ENCODE results near the gene PPM1F. TPM values are rescaled to one million over a fixed set of nuclear protein-coding genes. Genes with fewer than 3 reads are reported as not detected.

Gene PPM1F
- polyA plus RNA-seq, 1 donor (not counting 4 experiments of a cell fraction or from before 2014, with no cell fraction given) = 18.2 TPM

DNA sequence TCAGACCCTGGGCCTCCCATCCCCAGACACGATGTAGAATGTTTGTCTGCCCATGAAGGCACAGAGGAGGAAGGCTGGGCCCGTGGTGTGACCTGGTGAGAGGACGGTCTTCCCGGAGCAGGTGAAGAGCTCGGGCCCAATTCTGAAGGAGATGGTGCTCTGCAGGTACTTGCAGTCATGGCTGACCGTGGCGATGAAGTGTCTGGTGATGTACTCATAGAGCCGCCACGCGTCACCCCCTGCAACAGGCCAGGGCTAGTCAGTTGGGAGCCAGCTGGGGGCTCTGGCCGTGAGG, 10.0 kb upstream of the PPM1F start:
- Histone ChIP-seq H2AFZ (ENCODE audit: control insufficient read depth, low read length) (no peak overlapping the region), H3K9ac (ENCODE audit: control insufficient read depth, extremely low read depth, insufficient read depth, low read length) (no peak overlapping the region), H3K27me3 (ENCODE audit: control insufficient read depth, extremely low read depth, insufficient read depth, low read length) (no peaks in the 10 kb centered on the region), H3K9me1 (ENCODE audit: control insufficient read depth, extremely low read depth, insufficient read depth, low read length) (no peaks in the 10 kb centered on the region), H3K4me2 (ENCODE audit: control insufficient read depth, extremely low read depth, insufficient read depth, low read depth, low read length) (no peak overlapping the region), H4K20me1 (ENCODE audit: control insufficient read depth, extremely low read depth, insufficient read depth, low read length) (no peaks in the 10 kb centered on the region), H3K9me3 (ENCODE audit: control insufficient read depth, low read depth, low read length) (no peaks in the 10 kb centered on the region), H3K36me3 (ENCODE audit: control insufficient read depth in 2 of 2, extremely low read depth in 1 of 2, insufficient read depth in 2 of 2, low read length in 2 of 2) (peaks cover 50 to 57% of the 10 kb centered on the region in 2 experiments), H3K4me3 (ENCODE audit: control insufficient read depth in 2 of 3, extremely low read depth in 1 of 3, insufficient read depth in 2 of 3, low read depth in 1 of 3, low read length in 3 of 3) (no peak overlapping the region), H3K4me1 (ENCODE audit: control insufficient read depth, extremely low read depth, insufficient read depth, low read length) (no peaks in the 10 kb centered on the region), H3K27ac (ENCODE audit: control insufficient read depth, insufficient read depth, low read length) (no peak overlapping the region), H3K79me2 (ENCODE audit: control insufficient read depth, insufficient read depth, low read length) (no peaks in the 10 kb centered on the region)
- dilution Hi-C loops (cut with MboI; ENCODE audit: extremely low pct_ligation_motif_present, low sequenced_read_pairs) = no loop called here
- no peak for FAIRE-seq
- no peak for TF ChIP-seq EZH2 (IDR thresholded peaks at IDR 0.05; ENCODE audit: low read length)
- TF ChIP-seq, protein P1, sequence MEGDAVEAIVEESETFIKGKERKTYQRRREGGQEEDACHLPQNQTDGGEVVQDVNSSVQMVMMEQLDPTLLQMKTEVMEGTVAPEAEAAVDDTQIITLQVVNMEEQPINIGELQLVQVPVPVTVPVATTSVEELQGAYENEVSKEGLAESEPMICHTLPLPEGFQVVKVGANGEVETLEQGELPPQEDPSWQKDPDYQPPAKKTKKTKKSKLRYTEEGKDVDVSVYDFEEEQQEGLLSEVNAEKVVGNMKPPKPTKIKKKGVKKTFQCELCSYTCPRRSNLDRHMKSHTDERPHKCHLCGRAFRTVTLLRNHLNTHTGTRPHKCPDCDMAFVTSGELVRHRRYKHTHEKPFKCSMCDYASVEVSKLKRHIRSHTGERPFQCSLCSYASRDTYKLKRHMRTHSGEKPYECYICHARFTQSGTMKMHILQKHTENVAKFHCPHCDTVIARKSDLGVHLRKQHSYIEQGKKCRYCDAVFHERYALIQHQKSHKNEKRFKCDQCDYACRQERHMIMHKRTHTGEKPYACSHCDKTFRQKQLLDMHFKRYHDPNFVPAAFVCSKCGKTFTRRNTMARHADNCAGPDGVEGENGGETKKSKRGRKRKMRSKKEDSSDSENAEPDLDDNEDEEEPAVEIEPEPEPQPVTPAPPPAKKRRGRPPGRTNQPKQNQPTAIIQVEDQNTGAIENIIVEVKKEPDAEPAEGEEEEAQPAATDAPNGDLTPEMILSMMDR (optimal IDR thresholded peaks at IDR 0.05 in 1 of 3, IDR thresholded peaks at IDR 0.05 in 1 of 3, conservative IDR thresholded peaks at IDR 0.05 in 1 of 3; ENCODE audit: extremely low read depth in 1 of 3, insufficient read depth in 2 of 3, low read length in 3 of 3) = no peak
- no peak for DNase-seq (ENCODE audit: low read depth, low spot score)

DNA sequence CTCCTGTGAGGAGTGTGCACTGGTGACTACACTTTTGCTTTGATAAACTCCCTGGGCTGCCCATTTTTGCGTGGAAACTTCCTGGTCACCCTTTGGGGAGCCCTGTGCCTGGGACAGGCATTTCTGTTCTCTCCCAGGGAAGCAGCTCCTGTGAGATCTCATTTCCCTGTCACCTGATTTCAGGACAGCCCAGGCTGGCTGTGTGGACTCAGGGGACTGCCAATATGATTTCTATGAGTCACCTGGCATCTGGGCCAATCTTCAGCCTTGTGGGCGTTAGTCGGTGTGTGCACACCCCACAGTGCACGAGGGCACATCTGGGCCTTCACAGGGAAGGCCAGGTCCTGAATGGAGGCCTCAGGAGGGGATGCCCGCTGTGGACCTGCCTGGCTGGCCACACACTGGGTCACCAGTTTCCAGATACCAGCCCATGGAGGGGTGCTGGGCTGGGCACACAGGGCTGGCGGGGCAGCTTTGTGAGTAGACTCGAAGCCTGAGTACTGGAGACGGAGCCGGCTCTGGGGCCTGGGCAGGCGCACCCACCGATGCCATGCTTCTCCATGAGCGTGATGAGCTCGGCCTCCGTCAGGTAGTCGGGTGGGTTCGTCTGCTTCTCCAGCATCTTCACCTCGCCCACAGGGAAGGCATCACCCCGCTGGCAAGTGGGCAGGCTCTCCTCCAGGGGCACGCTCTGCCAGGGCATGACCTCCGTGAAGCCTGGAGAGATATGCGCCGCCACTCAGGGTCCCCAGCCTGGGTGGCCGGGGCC, 9.4 kb upstream of the PPM1F start:
- Histone ChIP-seq H4K20me1 (ENCODE audit: control insufficient read depth, extremely low read depth, insufficient read depth, low read length) (no peaks in the 10 kb centered on the region), H3K79me2 (ENCODE audit: control insufficient read depth, insufficient read depth, low read length) (no peaks in the 10 kb centered on the region), H3K4me2 (ENCODE audit: control insufficient read depth, extremely low read depth, insufficient read depth, low read depth, low read length) (no peak overlapping the region), H3K9ac (ENCODE audit: control insufficient read depth, extremely low read depth, insufficient read depth, low read length) (no peak overlapping the region), H2AFZ (ENCODE audit: control insufficient read depth, low read length) (no peak overlapping the region), H3K9me1 (ENCODE audit: control insufficient read depth, extremely low read depth, insufficient read depth, low read length) (no peaks in the 10 kb centered on the region), H3K4me3 (ENCODE audit: control insufficient read depth in 2 of 3, extremely low read depth in 1 of 3, insufficient read depth in 2 of 3, low read depth in 1 of 3, low read length in 3 of 3) (no peak overlapping the region), H3K4me1 (ENCODE audit: control insufficient read depth, extremely low read depth, insufficient read depth, low read length) (no peaks in the 10 kb centered on the region), H3K9me3 (ENCODE audit: control insufficient read depth, low read depth, low read length) (no peaks in the 10 kb centered on the region), H3K36me3 (ENCODE audit: control insufficient read depth in 2 of 2, extremely low read depth in 1 of 2, insufficient read depth in 2 of 2, low read length in 2 of 2) (peaks cover 45 to 53% of the 10 kb centered on the region in 2 experiments), H3K27me3 (ENCODE audit: control insufficient read depth, extremely low read depth, insufficient read depth, low read length) (no peaks in the 10 kb centered on the region), H3K27ac (ENCODE audit: control insufficient read depth, insufficient read depth, low read length) (no peak overlapping the region)
- FAIRE-seq (no peak), DNase-seq (ENCODE audit: low read depth, low spot score) (no peak)
- TF ChIP-seq, protein P1 (optimal IDR thresholded peaks at IDR 0.05 in 1 of 3, IDR thresholded peaks at IDR 0.05 in 1 of 3, conservative IDR thresholded peaks at IDR 0.05 in 1 of 3; ENCODE audit: extremely low read depth in 1 of 3, insufficient read depth in 2 of 3, low read length in 3 of 3) = no peak
- TF ChIP-seq EZH2 (IDR thresholded peaks at IDR 0.05; ENCODE audit: low read length) = no peak
- dilution Hi-C loops (cut with MboI; ENCODE audit: extremely low pct_ligation_motif_present, low sequenced_read_pairs) = no loop called here

Data from keratinocyte (primary cell).